ENCODE measurements around the gene ATF7. TPM values are rescaled to one million over a fixed set of nuclear protein-coding genes. Genes with fewer than 3 reads are reported as not detected.
"Not testable (repeated sequence)": the region's sequence is repeated elsewhere in the genome, so short reads cannot be mapped to it uniquely, and the experiment has no call there.

The ATF7 gene
- total RNA-seq, 1 donor from 2014 or later = 30.7 TPM

- intact Hi-C loops (cut with micrococcal nuclease) = no loop called here
These were observed 5.5 kb upstream of the ATF7 start for GRCh38 chr12:53631721-53632120.

DNA sequence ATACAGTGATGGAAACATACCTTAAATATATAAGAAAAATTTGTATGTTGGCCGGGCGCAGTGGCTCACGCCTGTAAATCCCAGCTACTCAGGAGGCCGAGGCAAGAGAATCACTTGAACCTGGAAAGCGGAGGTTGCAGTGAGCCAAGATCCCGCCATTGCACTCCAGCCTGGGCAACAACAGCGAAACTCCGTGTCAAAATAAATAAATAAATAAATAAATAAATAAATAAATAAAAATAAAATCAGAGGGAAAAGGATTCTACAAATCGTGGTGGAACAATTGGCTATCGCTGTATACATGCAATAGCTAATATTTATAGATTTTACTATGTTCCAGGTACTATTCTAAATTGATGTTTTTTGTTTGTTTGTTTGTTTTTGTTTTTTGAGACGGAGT, 1.7 kb upstream of the ATF7 start:
- intact Hi-C loops (cut with micrococcal nuclease) = loop anchor here (2.0 to 5.0 kb wide), 3 partner anchors 85 to 306 kb away; partner anchors contain the start of genes AAAS and TARBP2

- intact Hi-C loops (cut with micrococcal nuclease) = loop anchor here (1.0 to 5.0 kb wide), 6 partner anchors 50 to 304 kb away; partner anchors contain the start of genes AAAS, ATP5MC2, CALCOCO1 and PRR13
These were observed 554 bp upstream of the ATF7 start for GRCh38 chr12:53626702-53627169.

- intact Hi-C loops (cut with micrococcal nuclease) = loop anchor here (5.0 kb wide), 1 partner anchor 303 kb away; the partner anchor contains the start of gene AAAS
These were observed 723 bp downstream of the ATF7 start for GRCh38 chr12:53625373-53625945.

DNA sequence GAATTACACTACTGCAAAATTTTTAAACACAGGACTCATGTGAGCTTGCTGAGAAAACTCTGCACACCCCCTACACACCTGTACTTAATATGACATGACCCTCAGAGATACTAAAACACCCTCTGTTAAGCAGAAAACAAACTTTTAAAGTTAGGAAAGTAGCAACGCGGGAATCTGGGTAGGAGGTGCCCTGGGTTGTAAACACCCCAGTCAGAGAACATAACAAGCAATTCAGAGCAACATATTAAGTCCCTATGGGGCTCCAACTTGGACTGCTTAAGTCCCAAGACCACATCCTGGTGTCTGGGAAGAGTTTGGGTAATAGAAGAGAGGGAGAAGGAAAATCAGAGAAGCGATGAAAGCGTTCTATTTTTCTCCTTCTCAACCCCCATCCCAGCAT, 1.2 kb downstream of the ATF7 start:
- intact Hi-C loops (cut with micrococcal nuclease) = loop anchor here (5.0 kb wide), 1 partner anchor 303 kb away; the partner anchor contains the start of gene AAAS

DNA sequence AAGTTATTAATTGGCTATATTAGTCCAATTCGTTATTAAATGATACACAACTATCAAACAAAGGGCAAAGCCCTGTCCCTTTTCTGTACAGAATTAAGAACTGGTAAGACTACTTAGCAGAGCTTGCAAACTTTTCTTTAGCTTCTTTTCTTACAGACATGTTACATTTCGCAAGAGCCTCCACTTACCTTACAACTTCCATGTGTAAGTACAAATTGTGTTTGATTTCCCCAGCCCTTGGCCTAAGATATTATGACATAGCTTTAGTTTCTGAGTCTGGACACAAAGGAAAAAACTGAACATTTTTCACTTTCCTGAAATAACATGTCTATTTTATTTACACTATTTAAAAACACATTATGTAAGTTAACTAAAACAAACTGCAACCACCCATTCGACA, 1.7 kb downstream of the ATF7 start:
- intact Hi-C loops (cut with micrococcal nuclease) = no loop called here

DNA sequence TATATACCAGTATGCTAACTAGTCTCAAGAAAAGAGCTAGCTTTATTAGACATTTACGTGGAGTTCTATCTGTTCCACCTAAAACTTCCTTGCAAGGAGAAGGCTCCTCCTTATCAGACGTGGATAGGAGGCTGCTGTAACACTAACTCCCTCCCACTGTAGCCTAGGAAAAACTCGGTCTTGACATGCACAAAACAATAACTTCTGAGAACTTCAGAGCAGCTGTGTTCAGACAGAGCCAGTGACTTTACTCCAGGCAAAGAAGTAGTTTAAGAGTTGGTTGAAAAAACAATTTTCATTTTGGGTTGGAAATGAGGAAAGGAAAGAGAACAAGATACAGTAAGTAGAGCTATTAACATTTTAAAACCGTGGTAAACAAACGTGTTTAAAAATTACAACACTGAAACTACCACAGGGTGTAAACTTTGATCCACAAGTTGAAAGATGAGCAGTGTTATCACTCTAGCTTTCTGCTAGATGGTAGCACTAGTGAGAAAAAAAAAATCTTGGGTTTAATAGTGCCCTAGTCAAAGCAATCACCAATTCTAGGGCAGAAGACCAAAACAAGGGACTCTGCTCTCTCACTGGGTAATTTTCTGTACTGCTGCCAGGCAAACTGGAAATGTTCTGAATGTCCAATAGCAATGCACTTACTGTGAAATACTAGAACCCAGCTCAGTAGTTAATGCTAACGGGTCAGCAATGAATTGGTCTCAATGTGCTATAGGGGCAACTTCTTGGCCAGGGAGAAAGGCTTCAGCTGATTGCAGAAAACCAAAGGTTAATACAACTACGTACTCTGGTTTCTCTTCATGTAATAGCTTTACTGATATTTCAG, 2.4 kb downstream of the ATF7 start:
- intact Hi-C loops (cut with micrococcal nuclease) = no loop called here

DNA sequence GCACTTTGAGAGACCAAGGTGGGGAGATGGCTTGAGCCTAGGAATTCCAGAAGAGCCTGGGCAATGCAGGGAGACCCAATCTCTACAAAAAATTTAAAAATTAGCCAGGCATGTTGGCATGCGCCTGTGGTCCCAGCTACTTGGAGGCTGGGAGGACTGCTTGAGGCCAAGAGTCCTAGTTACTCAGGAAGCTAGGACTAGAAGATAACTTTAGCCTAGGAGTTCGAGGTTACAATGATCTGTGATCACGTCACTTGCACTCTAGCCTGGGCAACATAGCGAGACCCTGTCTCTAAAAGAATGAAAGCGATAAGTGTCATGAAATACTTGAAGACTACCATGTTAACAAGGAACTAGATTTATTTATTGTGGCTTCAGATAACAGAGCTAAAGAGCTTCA, 3.5 kb downstream of the ATF7 start:
- intact Hi-C loops (cut with micrococcal nuclease) = no loop called here

DNA sequence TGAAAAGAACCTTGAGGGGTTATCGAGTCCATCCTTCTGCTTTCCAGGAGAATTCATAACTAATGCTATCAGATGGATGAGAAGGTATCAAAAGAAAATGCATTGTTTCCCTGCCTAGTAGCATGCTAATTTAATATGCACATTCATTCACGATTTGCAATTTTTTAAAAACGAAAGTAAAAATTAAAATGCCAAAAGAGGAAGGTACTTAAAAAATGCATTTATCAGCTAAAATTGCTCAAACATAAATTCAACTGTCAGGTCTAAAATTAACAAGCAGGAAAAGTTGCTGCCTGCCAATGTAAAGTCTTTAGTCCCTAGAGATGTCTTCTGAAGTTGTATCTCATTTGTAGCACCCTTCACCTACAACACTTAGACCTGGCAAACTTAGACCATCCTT, 7.9 kb downstream of the ATF7 start:
- intact Hi-C loops (cut with micrococcal nuclease) = no loop called here

- intact Hi-C loops (cut with micrococcal nuclease) = no loop called here
These were observed 8.5 kb downstream of the ATF7 start for GRCh38 chr12:53617700-53618099.

DNA sequence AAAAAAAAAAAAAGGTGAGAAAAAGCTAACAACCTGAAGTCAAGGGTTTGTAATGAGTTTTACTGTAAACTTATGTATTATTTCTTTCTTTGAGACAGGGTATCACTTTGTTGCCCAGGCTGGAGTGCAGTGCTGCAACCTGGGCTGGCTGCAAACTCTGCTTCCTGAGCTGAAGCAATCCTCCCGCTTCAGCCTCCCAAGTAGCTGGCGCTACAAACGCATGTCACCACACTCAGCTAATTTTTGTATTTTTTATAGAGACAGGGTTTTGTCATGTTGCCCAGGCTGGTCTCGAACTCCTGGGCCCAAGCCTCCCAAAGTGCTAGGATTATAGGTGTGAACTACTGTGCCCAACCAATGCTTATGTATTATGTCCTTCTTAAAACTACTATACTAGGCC, 9.2 kb downstream of the ATF7 start:
- intact Hi-C loops (cut with micrococcal nuclease) = no loop called here

DNA sequence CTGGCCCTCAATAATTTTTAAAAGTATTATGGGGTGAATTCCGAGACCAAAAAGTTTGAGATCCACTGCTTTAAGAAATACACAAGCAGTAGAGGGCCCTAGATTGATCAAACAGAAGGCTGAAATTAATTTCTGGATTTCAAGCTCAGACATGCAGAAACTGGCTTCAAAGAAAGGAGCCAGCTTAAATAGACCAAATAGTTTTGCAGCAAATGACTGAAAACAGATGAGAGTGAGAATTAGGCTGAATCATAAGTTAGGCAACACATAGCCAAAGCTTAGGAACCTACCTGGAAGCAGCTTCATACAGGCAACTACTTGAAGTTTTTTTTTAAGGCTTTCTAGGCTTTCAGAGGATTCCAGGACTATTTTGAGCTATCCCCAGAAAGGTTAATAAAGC, 12.4 kb downstream of the ATF7 start:
- intact Hi-C loops (cut with micrococcal nuclease) = no loop called here

- intact Hi-C loops (cut with micrococcal nuclease) = no loop called here
These were observed 13.2 kb downstream of the ATF7 start for GRCh38 chr12:53612978-53613377.

GRCh38 chr12:53611304-53611703, 14.9 kb downstream of the ATF7 start:
- intact Hi-C loops (cut with micrococcal nuclease) = no loop called here

DNA sequence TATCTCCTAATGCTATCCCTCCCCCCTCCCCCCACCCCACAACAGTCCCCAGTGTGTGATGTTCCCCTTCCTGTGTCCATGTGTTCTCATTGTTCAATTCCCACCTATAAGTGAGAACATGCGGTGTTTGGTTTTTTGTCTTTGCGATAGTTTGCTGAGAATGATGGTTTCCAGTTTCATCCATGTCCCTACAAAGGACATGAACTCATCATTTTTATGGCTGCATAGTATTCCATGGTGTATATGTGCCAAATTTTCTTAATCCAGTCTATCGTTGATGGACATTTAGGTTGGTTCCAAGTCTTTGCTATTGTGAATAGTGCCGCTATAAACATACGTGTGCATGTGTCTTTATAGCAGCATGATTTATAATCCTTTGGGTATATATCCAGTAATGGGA, 19.5 kb downstream of the ATF7 start:
- intact Hi-C loops (cut with micrococcal nuclease) = not testable (repeated sequence)

DNA sequence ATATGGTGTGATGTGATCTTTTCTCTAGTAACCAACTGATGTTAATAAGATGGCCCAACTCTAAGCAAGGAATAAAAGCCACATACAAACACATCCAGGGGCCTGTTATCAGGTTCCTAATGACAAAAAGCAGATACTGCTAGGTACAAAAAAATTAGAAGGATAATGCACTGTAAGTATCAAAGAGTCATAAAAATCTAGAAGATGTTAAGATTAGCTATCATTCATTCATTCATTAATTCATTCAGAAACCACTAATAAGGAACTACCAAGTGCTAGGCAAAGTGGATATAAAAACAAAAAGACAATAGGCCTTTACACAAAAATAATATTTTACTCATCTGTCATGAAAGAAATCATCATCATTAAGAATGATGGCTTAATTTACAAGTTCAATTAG, 21.6 kb downstream of the ATF7 start:
- intact Hi-C loops (cut with micrococcal nuclease) = no loop called here

DNA sequence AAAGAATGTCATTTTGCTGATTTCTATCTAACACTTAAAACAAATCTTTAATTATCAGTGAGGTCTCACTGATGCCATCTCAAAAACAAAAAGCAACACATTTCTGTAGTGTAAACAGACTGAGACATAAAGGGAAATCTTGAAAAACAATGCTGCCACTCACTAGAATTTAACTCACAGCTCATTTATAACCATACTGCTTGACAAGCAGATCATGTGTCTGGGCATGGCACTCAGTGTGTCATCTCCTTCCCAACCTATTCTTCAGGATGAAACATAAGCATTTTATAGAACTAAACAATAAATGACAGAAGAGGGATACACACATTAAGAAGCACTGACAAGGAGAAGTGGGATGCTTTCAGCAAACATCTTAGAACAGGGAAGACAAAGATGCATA, 22.4 kb downstream of the ATF7 start:
- intact Hi-C loops (cut with micrococcal nuclease) = no loop called here

- intact Hi-C loops (cut with micrococcal nuclease) = no loop called here
These were observed 23.0 kb downstream of the ATF7 start for GRCh38 chr12:53603196-53603595.

- intact Hi-C loops (cut with micrococcal nuclease) = no loop called here
These were observed 23.9 kb downstream of the ATF7 start for GRCh38 chr12:53602176-53602864.

GRCh38 chr12:53601296-53601847, 24.8 kb downstream of the ATF7 start:
- intact Hi-C loops (cut with micrococcal nuclease) = no loop called here

DNA sequence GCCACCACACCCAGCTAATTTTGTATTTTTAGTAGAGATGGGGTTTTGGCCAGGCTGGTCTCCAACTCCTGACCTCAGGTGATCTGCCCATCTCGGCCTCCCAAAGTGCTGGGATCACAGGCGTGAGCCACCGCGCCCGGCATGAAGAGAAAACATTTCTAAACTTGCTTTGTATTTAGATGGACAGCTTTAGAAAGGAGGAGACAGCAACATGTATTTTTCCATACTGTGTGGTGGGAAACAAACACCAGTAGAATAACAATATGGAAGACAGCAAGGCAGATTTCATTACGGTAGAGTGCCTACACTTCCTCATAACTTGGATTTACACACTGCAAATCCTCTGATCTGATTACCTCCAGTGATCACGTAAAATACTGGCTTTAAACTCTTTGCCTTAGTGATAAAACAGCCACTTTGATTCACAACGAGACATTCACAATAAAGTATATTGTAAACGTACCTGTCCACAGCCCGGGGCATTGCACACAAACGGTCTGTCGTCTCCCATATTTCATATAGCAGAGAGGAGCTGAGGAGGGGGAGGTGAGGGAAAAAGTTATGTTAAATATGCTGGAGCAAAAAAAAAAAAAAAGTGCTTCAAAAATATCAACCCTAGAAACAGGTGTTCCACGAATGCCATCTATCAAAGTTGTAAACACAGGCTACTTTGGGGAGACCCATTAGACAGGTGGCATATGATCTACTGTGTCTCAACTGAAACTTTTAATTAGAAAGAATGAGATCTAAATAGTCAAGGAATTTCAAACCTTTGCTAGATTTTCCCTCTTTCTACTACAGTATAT, 25.5 kb downstream of the ATF7 start:
- intact Hi-C loops (cut with micrococcal nuclease) = no loop called here

All from T-helper 2 cell treated with Interferon-gamma antibody and Interleukin-4, amounts not matched to agents 100 ng/mL and 5 ng/mL, for 36 hours (primary cell).